22Rv1 (cell line): ENCODE data around the gene TUT4.

Experiments
- H3K27ac ChIP-seq: fragments of 450-650 bp; 2 replicates; pipeline ENCODE4 v1.5.1; 2017
- ZFX ChIP-seq: fragments of 450-650 bp; IDR thresholded peaks from 2 replicates; pipeline ENCODE4 v1.6.1; 2017; ENCODE audit warnings: antibody characterized with exemption, borderline replicate concordance
- TF ChIP-seq, protein P1 (sequence below): fragments of 450-650 bp; IDR thresholded peaks from 2 replicates; pipeline ENCODE4 v1.5.1; 2017; ENCODE audit warnings: mild to moderate bottlenecking

Gene TUT4

GRCh38 chr1:52393174-52393573 is 159.7 kb downstream of the TUT4 start:
- TF ChIP-seq ZFX: no peak
- TF ChIP-seq, protein P1, sequence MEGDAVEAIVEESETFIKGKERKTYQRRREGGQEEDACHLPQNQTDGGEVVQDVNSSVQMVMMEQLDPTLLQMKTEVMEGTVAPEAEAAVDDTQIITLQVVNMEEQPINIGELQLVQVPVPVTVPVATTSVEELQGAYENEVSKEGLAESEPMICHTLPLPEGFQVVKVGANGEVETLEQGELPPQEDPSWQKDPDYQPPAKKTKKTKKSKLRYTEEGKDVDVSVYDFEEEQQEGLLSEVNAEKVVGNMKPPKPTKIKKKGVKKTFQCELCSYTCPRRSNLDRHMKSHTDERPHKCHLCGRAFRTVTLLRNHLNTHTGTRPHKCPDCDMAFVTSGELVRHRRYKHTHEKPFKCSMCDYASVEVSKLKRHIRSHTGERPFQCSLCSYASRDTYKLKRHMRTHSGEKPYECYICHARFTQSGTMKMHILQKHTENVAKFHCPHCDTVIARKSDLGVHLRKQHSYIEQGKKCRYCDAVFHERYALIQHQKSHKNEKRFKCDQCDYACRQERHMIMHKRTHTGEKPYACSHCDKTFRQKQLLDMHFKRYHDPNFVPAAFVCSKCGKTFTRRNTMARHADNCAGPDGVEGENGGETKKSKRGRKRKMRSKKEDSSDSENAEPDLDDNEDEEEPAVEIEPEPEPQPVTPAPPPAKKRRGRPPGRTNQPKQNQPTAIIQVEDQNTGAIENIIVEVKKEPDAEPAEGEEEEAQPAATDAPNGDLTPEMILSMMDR: no peak
- H3K27ac ChIP-seq: no peak overlapping the region

DNA sequence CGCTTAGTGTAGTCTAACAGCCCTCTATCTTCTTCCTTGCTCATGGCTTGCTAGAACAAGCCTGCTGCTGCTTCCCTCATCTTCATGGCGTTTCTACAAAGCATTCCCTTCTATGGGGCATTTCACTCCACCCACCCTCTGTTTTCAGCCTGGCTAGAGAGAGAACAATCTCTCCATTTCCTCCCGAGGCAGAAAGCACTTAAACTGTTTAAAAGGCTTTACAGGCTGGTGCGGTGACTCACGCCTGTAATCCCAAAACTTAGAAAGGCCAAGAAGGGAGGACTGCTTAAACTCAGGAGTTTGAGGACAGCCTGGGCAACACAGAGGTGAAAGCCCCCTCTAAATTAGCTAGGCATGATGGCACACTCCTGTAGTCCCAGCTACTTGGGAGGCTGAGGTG is 166.4 kb downstream of the TUT4 start:
- no peak for TF ChIP-seq ZFX
- TF ChIP-seq, protein P1: no peak
- H3K27ac ChIP-seq: no peak overlapping the region

GRCh38 chr1:52385376-52385775 is 167.5 kb downstream of the TUT4 start:
- no peak overlapping the region for H3K27ac ChIP-seq
- TF ChIP-seq, protein P1: no peak
- no peak for TF ChIP-seq ZFX
